Prostate gland (tissue), 2 donors: ENCODE data around the gene STX12.

ENCODE experiments used
- CTCF ChIP-seq, 4 experiments: fragments of 200-600 bp in 2 of 4; fragments of 450-650 bp in 2 of 4; sonication (generic) in 2 of 4; IDR thresholded peaks; 1 replicate in 3 of 4; 2 replicates in 1 of 4; pipeline ENCODE4 v1.5.1; 2016 to 2019; ENCODE audit warnings: antibody characterized with exemption in 4 of 4, mild to moderate bottlenecking in 2 of 4, moderate library complexity in 2 of 4
- POLR2AphosphoS5 ChIP-seq: sonication (generic); formaldehyde crosslinking; IDR thresholded peaks from one replicate; pipeline ENCODE4 v1.6.1; 2017; ENCODE audit warnings: antibody characterized with exemption

GRCh38 chr1:27762033-27762432, 11.0 kb upstream of the STX12 start:
- TF ChIP-seq POLR2AphosphoS5: no peak
- TF ChIP-seq CTCF (IDR thresholded peaks at IDR 0.05): no peak
